NT2/D1 (cell line): ENCODE data around the gene CACNB1.

Experiments used
- DNase-seq: peaks from one replicate; pipeline ENCODE4 v3.0.0-alpha.2; 2011; ENCODE audit warnings: low read depth, low spot score
- H3K27me3 ChIP-seq: 2 replicates; pipeline ENCODE4 v1.6.0; 2011; ENCODE audit warnings: mild to moderate bottlenecking; ENCODE audit not compliant: insufficient read length, insufficient read depth
- H3K36me3 ChIP-seq: 2 replicates; pipeline ENCODE4 v1.6.1; 2011; ENCODE audit warnings: mild to moderate bottlenecking, low read length, mixed read lengths; ENCODE audit not compliant: insufficient read depth, insufficient read length
- H3K4me1 ChIP-seq: 2 replicates; pipeline ENCODE4 v1.5.1; 2011; ENCODE audit not compliant: insufficient read depth, insufficient read length
- H3K4me3 ChIP-seq: 2 replicates; pipeline ENCODE4 v1.5.1; 2011; ENCODE audit warnings: low read depth; ENCODE audit not compliant: insufficient read length
- H3K9ac ChIP-seq: 2 replicates; pipeline ENCODE4 v1.6.0; 2011; ENCODE audit warnings: low read depth; ENCODE audit not compliant: insufficient read length
- H3K9me3 ChIP-seq: 2 replicates; pipeline ENCODE4 v1.5.1; 2011; ENCODE audit warnings: mild to moderate bottlenecking, low read length; ENCODE audit not compliant: insufficient read depth
- SUZ12 ChIP-seq: IDR thresholded peaks from 2 replicates; pipeline ENCODE4 v1.6.1; 2011; ENCODE audit not compliant: insufficient read length, insufficient read depth; ENCODE audit errors: extremely low read depth
- YY1 ChIP-seq: IDR thresholded peaks from 2 replicates; pipeline ENCODE4 v1.6.1; 2011; ENCODE audit not compliant: insufficient read length, insufficient read depth
- ZNF274 ChIP-seq: IDR thresholded peaks from 2 replicates; pipeline ENCODE4 v1.6.1; 2011; ENCODE audit warnings: mild to moderate bottlenecking, low read depth, low read length

Gene CACNB1

DNA sequence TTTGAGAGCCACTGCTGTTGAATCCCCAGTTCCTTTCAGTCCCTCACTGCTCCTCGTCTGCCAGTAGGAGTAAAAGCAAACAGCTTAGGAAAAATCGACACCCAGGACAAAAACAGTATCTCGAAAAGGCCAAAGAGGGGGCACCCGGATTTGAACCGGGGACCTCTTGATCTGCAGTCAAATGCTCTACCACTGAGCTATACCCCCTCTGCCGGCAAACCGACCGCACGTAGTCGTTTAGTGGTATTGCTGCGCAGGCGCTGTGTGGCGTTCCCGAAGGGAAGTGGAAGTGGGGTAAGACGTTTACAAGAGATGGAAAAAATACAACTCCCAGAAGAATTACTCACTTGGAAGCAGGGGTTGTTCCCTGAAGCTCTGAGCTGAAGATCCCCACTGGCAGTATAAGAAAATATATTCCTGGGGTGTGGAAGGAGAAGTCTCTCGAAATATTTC lies 43.8 kb downstream of the CACNB1 start:
- Histone ChIP-seq H3K9ac (peak overlapping the region; percentile 94), H3K9me3 (no peaks in the 10 kb centered on the region), H3K36me3 (no peaks in the 10 kb centered on the region), H3K4me3 (peak overlapping the region; percentile 75), H3K4me1 (peaks cover 11% of the 10 kb centered on the region), H3K27me3 (peaks cover 33% of the 10 kb centered on the region)
- no peak for DNase-seq
- no peak for TF ChIP-seq SUZ12
- no peak for TF ChIP-seq ZNF274
- no peak for TF ChIP-seq YY1

DNA sequence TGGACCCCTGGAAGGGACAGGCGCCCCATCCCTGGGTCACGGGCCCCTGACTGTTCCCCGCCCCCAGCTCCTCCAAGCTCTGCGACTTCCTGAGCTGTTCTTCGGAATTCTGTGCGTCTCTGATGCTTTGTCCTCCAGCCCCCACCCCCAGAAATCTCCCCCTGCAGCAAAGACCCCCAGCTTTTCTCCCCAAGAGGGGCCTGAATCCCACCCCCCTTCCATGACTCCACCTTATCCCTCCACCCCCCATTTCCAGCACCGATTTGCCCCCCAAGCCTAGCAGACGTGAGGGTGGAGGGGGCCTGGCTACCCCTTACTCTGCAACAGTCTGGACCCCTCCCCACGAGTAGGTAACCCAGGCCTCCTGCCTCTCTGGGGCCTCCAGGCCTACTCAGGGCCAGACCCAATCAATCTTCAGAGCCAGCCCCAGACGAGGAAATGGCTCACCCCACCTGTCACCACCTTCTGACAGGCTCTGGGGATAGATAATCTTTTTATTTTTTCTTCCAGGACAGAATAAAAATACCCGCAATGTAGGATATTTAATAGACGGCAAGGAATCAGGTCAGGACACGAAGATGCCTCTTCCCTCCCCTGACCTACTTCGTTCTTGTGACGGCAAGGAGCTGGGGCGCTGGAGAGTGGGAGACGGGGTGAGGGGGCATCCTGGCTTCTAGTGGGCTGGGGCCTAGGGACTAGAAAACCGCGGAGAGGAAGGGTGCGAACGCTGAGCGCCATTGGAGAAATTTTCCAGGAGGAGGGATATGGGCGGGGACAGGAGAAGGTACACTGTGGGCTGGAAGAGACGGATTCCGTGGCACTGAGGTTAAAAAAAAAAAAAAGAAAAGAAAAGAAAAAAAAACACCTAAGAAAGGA lies 45.3 kb downstream of the CACNB1 start:
- TF ChIP-seq YY1 (no peak), SUZ12 (no peak), ZNF274 (no peak)
- H3K4me3 ChIP-seq: peak overlapping the region; percentile 45

DNA sequence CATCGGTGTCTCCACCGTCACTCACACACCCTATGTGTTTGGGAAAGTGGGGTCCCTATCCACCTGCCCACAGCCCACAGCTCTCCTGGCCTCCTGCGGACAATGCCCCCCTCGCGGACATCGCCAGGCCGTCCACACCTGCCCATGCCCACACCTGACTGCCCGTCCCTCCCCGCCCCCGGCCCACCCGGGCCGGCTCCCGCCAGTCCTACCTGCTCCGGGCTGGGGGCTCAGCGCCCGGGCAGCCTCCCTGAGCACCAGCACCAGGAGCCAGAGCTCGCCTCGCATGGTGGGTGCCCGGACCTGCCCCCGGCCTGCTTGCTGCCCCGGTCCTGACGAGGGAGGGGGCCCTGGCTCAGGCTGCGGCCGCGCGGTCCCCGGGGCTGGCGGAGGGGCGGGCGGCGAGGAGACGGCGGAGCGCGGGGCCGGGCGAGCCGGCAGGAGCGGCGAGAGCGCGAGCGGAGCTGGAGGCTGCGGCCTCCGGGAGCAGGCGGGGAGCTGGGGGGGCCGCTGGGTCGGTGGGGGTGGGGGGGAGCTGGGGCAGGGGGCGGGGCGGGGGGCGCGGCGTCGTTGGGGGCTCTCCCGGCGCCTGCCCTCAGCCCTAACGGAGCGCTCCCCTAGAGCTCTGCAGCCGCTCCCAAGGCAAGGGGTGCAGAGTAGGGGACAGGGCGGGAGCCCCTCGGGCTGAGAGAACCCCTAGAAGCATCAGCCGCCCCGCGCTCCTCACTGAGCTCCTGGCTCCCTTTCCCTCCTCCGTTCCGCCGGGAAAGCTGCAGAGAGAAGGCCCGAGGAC lies 46.1 kb downstream of the CACNB1 start, which contains the start of gene PLXDC1:
Gene PLXDC1 (minus strand): TSS at position 488 of the 793 bp plus-strand sequence. CDS start 200 bp downstream, at position 288.
- Histone ChIP-seq H3K4me3 (peak within 1 kb of the TSS; percentile 45), H3K9ac (peak within 1 kb of the TSS; percentile 74), H3K27me3 (peaks cover 33% of the 10 kb centered on the region), H3K9me3 (no peaks in the 10 kb centered on the region), H3K4me1 (peaks cover 6% of the 10 kb centered on the region), H3K36me3 (no peaks in the 10 kb centered on the region)
- DNase-seq: no peak
- TF ChIP-seq SUZ12 (no peak), YY1 (no peak), ZNF274 (no peak)

More for the DNA sequence above, 45.3 kb downstream of the CACNB1 start:
- Histone ChIP-seq H3K9me3 (no peaks in the 10 kb centered on the region), H3K27me3 (peaks cover 33% of the 10 kb centered on the region), H3K36me3 (no peaks in the 10 kb centered on the region), H3K9ac (peak overlapping the region; percentile 74), H3K4me1 (peaks cover 11% of the 10 kb centered on the region)
- DNase-seq: no peak

DNA sequence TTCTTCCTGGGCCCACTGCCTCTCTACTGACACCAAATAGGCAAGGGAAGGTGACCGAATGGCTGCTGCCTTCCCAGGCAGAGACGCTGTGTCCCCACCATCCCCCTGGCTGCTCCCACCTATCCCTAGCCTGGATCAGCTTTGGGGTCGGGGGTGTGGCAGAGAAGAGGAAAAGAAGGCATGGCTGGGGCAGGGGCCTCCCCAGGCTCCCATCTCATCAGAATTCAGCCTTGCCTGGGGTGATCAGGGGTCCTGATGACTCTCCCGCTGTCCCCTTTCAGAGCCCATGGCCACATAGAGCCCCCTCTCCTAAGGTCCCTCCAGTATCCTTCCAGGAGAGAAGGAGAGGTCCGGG lies 46.7 kb downstream of the CACNB1 start:
- Histone ChIP-seq H3K9ac (peak overlapping the region; percentile 67), H3K27me3 (peaks cover 33% of the 10 kb centered on the region), H3K4me1 (peaks cover 6% of the 10 kb centered on the region), H3K9me3 (no peaks in the 10 kb centered on the region), H3K4me3 (peak overlapping the region; percentile 45), H3K36me3 (no peaks in the 10 kb centered on the region)
- TF ChIP-seq YY1 (no peak), SUZ12 (no peak), ZNF274 (no peak)
- DNase-seq: no peak

DNA sequence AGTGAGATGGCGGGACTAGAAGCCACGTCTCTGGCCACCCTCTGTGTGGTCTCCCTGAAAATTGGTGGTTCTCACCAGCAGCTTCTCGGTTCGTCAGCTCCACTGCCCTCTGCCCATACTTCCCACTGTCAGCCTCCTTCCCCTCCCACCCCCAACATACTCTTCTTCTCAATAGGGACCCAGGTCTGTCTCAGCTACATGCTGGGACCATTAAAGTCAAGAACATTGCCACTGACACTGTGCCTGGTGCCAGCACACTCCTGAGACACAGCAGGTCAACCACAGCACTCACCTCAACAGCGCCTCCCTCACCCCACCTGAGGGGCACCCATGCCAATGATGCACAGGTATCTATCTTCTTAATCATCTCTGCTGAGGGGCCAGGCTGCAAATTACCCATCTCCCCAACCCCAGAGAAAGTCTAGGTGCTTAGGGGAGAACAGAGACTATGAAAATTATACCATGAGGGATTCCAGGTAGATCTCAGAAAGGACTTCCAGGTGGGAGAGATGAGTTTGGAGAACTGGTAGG lies 47.3 kb downstream of the CACNB1 start:
- Histone ChIP-seq H3K36me3 (no peaks in the 10 kb centered on the region), H3K4me3 (no peak overlapping the region), H3K9ac (no peak overlapping the region), H3K9me3 (no peaks in the 10 kb centered on the region), H3K27me3 (peaks cover 33% of the 10 kb centered on the region), H3K4me1 (peaks cover 6% of the 10 kb centered on the region)
- no peak for DNase-seq
- TF ChIP-seq YY1 (no peak), ZNF274 (no peak), SUZ12 (no peak)

DNA sequence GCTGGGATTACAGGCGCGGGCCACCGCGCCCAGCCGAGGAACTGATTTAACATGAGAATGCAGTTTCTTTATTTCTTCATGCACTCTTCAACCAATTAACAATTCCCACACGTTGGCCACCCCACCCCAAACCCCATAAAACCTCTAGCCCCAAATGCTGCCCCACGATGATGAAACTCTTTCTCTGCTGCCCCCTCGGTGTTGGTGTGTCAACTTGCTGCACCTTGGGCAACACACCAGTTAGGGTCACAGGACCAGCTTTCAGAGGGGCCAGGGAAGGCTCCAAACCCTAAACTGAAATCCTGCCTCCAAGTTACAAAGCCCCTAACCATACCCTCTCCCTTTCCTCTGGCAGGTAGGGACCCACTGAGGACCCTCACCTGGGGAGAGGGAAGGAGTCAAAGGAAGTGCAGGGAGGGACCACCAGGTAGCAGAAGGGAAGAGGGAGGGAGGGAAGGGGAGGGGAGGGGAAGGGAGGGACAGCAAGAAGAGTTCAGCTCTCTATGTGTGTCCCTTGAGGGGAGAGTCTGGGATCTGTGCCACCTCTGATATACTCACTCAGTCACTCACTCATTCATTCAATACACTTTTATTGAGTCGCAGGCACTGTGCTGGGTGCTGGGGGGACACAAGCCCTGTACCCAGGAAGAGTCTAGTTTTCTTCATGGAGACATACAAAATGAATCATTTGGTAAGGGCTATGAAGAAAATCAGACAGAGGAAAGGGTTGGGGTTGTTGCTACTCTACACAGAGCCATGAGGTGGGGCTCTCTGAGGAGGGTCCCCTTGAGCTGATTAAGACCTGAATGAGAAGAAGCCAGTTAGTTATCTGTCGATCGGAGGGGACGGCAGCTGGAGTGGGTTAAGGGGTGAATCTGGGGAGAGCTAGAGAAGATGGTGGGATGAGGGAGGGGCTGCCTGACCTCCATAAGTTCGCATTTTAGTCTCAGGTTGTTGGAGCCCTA lies 50.0 kb downstream of the CACNB1 start:
- Histone ChIP-seq H3K9ac (no peak overlapping the region), H3K4me1 (peaks cover 9% of the 10 kb centered on the region), H3K4me3 (no peak overlapping the region), H3K36me3 (no peaks in the 10 kb centered on the region), H3K27me3 (peaks cover 38% of the 10 kb centered on the region), H3K9me3 (no peaks in the 10 kb centered on the region)
- DNase-seq: no peak
- no peak for TF ChIP-seq ZNF274
- TF ChIP-seq SUZ12: no peak
- no peak for TF ChIP-seq YY1

DNA sequence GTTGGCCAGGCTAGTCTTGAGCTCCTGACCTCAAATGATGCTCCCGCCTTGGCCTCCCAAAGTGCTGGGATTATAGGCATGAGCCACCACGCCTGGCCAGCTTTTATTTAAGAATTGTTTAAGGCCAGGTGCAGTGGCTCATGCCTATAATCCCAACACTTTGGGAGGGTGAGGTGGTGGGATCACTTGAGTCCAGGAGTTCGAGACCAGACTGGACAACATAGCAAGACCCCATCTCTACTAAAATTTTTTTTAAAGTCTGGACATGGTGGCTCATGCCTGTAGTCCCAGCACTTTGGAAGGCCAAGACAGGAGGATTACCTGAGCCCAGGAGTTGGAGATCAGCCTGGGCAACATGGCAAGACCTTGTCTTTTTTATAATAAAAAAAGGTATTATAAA lies 51.2 kb downstream of the CACNB1 start:
- no peak for DNase-seq
- Histone ChIP-seq H3K9ac (no peak overlapping the region), H3K4me1 (peaks cover 9% of the 10 kb centered on the region), H3K9me3 (no peaks in the 10 kb centered on the region), H3K27me3 (peaks cover 29% of the 10 kb centered on the region), H3K36me3 (no peaks in the 10 kb centered on the region), H3K4me3 (no peak overlapping the region)
- TF ChIP-seq YY1: no peak
- no peak for TF ChIP-seq SUZ12
- no peak for TF ChIP-seq ZNF274
